Panc1 (cell line): ENCODE data around the gene YKT6.

ENCODE experiments used
- POLR2AphosphoS5 ChIP-seq: IDR thresholded peaks from 2 replicates; pipeline ENCODE4 v1.6.1; 2012; ENCODE audit warnings: mild to moderate bottlenecking, low read depth, low read length, moderate library complexity
- REST ChIP-seq, 2 experiments: IDR thresholded peaks; 2 replicates each; pipeline ENCODE4 v1.6.1; 2011 to 2012; ENCODE audit warnings: low read depth in 2 of 2, control low read depth in 1 of 2, low read length in 1 of 2, mild to moderate bottlenecking in 1 of 2, moderate library complexity in 1 of 2; ENCODE audit not compliant: insufficient read depth in 1 of 2
- TCF7L2 ChIP-seq: IDR thresholded peaks from 2 replicates; pipeline ENCODE4 v1.6.1; 2011; ENCODE audit warnings: mild to moderate bottlenecking, low read depth, low read length, inconsistent platforms
- TF ChIP-seq, protein P1 (sequence below): fragments of 450-650 bp; IDR thresholded peaks from 2 replicates; pipeline ENCODE4 v1.5.1; 2017; ENCODE audit warnings: mild to moderate bottlenecking

GRCh38 chr7:44163591-44163990 lies 37.2 kb upstream of the YKT6 start:
- TF ChIP-seq POLR2AphosphoS5: no peak
- TF ChIP-seq, protein P1, sequence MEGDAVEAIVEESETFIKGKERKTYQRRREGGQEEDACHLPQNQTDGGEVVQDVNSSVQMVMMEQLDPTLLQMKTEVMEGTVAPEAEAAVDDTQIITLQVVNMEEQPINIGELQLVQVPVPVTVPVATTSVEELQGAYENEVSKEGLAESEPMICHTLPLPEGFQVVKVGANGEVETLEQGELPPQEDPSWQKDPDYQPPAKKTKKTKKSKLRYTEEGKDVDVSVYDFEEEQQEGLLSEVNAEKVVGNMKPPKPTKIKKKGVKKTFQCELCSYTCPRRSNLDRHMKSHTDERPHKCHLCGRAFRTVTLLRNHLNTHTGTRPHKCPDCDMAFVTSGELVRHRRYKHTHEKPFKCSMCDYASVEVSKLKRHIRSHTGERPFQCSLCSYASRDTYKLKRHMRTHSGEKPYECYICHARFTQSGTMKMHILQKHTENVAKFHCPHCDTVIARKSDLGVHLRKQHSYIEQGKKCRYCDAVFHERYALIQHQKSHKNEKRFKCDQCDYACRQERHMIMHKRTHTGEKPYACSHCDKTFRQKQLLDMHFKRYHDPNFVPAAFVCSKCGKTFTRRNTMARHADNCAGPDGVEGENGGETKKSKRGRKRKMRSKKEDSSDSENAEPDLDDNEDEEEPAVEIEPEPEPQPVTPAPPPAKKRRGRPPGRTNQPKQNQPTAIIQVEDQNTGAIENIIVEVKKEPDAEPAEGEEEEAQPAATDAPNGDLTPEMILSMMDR: no peak
- TF ChIP-seq REST (IDR thresholded peaks at IDR 0.05; ENCODE audit: insufficient read depth in 1 of 2, low read depth in 2 of 2, low read length in 1 of 2): no peak
- TF ChIP-seq TCF7L2: no peak
